ENCODE data around the gene PLXNB1.

Gene PLXNB1

DNA sequence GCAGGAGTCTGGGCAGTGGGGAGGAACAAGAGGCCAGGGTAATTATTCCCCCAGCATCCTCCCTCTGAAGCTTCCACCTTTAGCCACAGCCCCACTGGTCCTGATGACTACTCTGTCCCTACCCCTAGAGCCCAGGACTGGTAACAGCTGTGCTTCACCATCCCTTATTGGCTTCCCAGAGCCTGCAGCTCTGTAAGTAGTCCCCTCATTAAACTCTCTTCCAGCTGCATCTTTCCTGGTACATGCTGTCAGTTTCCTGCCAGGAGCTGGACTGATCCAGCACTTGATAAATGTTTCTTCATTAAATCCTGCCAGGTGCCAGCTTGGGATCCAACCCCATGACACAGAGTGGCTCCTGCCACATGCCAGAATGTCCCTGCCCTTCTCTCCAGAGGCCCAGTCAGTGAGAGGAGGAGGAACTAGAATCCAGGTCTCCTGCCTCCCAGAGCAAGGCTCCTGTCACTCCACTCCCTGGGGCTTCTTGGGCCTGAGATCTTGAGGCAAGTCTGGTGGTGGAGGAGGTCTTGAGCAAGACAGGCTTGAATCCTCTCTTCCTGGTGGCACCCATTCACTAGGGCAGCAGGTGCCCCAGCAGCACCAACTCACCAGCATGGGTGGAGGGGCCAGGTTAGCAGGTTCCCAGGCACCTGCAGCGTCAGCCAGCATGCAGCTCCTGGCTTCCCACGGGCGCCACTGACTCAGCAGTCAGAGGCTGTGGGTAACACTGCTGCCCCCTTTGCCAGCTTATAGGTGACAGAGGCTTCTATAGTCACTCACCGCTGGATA is 30.3 kb downstream of the PLXNB1 start:
- H3K4me3 ChIP-seq (ENCODE audit: low read length), result no peak overlapping the region
- TF ChIP-seq, protein P1, sequence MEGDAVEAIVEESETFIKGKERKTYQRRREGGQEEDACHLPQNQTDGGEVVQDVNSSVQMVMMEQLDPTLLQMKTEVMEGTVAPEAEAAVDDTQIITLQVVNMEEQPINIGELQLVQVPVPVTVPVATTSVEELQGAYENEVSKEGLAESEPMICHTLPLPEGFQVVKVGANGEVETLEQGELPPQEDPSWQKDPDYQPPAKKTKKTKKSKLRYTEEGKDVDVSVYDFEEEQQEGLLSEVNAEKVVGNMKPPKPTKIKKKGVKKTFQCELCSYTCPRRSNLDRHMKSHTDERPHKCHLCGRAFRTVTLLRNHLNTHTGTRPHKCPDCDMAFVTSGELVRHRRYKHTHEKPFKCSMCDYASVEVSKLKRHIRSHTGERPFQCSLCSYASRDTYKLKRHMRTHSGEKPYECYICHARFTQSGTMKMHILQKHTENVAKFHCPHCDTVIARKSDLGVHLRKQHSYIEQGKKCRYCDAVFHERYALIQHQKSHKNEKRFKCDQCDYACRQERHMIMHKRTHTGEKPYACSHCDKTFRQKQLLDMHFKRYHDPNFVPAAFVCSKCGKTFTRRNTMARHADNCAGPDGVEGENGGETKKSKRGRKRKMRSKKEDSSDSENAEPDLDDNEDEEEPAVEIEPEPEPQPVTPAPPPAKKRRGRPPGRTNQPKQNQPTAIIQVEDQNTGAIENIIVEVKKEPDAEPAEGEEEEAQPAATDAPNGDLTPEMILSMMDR (conservative IDR thresholded peaks at IDR 0.05; ENCODE audit: low read length), result no peak
- DNase-seq (ENCODE audit: low read depth), result no peak

DNA sequence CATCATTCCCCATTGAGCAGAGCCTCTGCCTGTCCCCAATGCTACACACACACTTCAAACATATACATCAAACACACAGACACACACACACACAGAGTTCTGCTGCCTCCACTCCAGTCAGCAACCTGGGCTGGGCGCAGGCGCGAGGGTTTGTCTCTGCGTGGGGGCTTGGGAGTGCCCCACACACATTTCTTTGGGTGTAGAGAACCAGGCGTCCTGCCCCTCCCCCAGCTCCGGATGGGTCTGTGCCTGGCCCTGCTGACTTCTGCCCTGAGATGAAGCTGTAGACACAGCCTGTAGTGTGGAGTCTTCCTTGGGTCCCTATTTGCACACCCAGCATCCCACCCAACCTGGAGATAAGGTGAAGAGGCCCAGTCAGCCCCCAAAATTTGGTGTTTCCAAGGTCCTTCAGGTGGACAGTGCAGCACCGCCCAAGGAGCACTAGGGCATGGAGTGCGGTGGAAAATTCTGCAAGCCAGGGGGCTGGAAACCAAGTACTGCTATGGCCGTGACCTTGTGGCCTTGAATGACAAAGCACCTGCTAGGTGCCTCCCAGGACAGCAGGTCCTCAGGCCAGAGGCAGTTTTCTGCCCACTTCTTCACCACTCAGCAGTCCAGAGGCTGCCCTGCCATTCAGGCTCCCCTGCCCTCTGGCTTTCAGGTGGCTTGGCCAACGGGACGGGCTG is 31.0 kb downstream of the PLXNB1 start:
- TF ChIP-seq, protein P1 (conservative IDR thresholded peaks at IDR 0.05; ENCODE audit: low read length), result no peak
- H3K4me3 ChIP-seq (ENCODE audit: low read length), result no peak overlapping the region
- no peak for DNase-seq (ENCODE audit: low read depth)

DNA sequence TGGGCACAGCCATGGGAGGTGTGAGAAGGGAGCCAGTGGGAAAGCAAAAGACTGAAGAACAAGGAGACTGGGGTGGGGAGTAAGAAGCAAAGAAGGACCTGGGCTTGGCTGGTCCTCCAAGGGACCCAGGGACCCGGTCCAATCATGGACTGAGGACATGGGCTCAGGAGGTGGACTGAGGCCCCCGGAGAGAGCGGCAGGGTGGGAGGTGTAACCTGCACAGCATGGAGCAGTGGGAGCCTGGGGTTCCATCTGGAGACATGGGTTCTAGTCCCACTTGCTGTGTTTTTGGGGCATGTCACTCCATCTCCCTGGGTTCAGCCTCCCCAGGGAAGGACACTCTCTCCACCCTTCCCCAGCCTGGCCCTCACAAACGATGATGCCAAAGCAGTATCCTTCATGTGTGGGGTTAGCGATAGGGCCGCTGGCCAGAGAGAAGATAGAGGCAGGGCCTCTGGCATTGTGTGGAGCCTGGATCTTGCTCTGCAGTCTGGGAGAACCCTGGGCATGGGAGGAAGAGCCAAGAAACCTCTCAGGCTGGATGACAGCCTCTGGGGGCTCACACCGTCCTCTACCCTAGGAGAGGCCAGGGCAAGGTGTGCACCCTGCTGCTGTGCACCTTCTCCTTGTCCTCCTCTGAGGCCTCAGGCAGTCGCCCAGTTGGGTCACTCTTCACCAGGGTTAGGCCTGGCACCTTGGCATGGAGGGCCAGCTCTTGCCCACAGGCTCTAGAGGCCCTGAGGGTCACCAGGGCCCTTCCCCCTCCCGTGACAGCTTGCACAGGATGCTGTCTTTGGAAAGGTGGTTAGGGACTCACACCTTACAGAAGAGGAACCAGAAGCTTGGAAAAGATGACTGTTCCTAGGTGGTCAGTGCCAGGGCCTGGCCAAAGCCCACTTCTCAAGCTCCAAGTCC is 31.9 kb downstream of the PLXNB1 start:
- TF ChIP-seq, protein P1 (conservative IDR thresholded peaks at IDR 0.05; ENCODE audit: low read length), result no peak

DNA sequence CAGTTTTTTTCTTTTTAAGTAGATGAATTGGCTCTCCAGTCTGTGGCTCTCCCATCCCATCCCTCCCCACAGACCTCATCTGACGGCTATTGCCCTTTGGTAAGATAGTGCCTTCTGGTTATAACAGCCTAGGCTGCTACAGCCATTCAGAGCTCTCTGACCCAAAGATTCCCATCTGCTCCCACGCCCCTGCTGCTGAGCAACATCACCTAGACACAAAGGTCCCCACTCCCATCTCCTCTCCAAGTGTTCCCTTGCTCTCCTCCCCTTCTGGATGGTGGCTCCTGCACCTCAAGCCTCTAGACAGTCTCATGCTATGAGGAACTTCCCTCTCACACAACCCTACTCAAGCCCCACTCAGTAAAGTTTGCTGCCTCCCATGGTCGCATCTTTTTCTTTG is 34.2 kb downstream of the PLXNB1 start:
- DNase-seq (ENCODE audit: low read depth), result no peak
- TF ChIP-seq, protein P1 (conservative IDR thresholded peaks at IDR 0.05; ENCODE audit: low read length), result no peak
- H3K4me3 ChIP-seq (ENCODE audit: low read length), result no peak overlapping the region

More for the DNA sequence above, 31.9 kb downstream of the PLXNB1 start:
- no peak for DNase-seq (ENCODE audit: low read depth)
- H3K4me3 ChIP-seq (ENCODE audit: low read length), result no peak overlapping the region

DNA sequence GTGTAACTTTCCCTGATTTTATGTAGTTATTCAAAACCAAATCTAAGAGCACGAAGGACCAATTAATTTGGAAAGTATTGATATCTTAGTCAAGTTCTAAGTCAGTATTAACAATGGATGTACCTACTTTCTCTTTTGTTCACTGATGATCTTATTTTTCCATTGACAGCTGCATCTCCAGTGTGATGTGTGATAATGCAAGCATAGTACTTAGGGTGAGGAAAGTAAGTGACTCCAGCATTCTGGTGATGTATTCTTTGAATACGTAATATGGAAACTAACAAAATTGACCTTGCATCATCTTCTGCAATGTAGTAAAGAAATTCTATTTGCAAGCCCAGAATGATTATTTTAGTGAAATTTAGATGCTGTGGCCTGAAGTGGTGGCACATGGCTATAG is 35.5 kb downstream of the PLXNB1 start:
- TF ChIP-seq, protein P1 (conservative IDR thresholded peaks at IDR 0.05; ENCODE audit: low read length), result no peak
- DNase-seq (ENCODE audit: low read depth), result no peak
- H3K4me3 ChIP-seq (ENCODE audit: low read length), result no peak overlapping the region

DNA sequence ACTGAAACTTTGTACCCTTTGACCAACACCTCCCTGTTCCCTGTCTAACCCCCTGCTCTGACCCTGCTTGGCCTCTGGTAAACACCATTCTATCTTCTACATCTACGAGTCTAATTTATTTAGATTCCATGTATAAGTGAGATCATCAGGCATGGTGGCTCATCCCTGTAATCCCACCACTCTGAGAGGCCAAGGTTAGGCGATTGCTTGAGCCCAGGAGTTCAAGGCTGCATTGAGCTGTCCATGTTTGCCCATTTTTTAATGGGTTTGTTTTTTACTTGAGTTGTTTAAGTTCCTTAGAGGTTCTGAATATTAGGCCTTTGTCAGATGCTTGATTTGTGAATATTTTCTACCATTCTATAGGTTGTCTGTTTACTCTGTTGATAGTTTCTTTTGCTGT is 40.9 kb downstream of the PLXNB1 start:
- no peak for DNase-seq (ENCODE audit: low read depth)
- TF ChIP-seq, protein P1 (conservative IDR thresholded peaks at IDR 0.05; ENCODE audit: low read length), result no peak
- H3K4me3 ChIP-seq (ENCODE audit: low read length), result no peak overlapping the region
